Medulla oblongata (tissue), 1 donor: Measurements from ENCODE around the gene ABCC6.
"Not testable (repeated sequence)": the region's sequence is repeated elsewhere in the genome, so short reads cannot be mapped to it uniquely, and the experiment has no call there.

Source experiments
- DNase-seq: peaks from one replicate; pipeline ENCODE4 v3.0.0-alpha.2; 2015; ENCODE audit errors: extremely low spot score

ABCC6 gene

GRCh38 chr16:16112450-16113053, 110.7 kb downstream of the ABCC6 start:
- no peak for DNase-seq

DNA sequence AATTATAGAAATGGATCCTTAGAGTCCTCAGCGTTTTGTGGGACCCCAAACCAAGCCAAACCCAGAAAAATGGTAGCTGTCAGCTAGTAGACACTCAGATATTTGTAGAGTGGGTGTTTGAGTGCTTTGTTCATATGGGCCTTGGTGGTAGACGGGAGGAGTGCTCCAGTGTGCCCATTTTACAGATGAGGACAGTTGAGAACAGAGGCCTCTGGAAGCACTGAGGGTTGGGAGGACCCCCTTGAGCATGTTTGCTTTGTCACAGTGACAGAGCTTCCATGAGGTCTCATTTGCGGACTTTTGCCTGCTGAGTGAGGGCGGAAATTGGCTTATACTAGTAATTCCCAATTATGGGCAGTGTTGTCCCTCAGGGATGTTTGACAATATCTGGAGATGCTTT, 111.7 kb downstream of the ABCC6 start:
- DNase-seq, result no peak

GRCh38 chr16:16110111-16110490, 113.2 kb downstream of the ABCC6 start:
- DNase-seq, result no peak

- DNase-seq, result no peak
These were observed 113.7 kb downstream of the ABCC6 start for GRCh38 chr16:16109453-16110110.

- DNase-seq, result no peak
These were observed 114.5 kb downstream of the ABCC6 start for GRCh38 chr16:16108759-16109158.

GRCh38 chr16:16107839-16108238, 115.5 kb downstream of the ABCC6 start:
- DNase-seq, result no peak

DNA sequence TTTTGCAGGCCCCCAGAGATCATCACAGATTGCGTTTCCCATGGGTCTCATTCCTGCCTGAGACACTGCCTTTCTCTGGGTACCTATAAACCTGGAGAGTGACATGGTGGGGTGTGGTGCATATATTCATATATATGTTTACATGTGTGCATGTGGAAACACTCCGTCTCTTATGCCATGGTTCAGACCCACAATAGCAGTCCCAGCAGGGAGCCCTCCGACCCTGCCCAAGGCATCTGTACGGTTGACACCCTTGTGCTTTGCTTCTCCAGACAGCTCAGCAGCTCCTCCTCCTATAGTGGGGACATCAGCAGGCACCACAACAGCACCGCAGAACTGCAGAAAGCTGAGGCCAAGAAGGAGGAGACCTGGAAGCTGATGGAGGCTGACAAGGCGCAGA, 116.8 kb downstream of the ABCC6 start:
- no peak for DNase-seq

DNA sequence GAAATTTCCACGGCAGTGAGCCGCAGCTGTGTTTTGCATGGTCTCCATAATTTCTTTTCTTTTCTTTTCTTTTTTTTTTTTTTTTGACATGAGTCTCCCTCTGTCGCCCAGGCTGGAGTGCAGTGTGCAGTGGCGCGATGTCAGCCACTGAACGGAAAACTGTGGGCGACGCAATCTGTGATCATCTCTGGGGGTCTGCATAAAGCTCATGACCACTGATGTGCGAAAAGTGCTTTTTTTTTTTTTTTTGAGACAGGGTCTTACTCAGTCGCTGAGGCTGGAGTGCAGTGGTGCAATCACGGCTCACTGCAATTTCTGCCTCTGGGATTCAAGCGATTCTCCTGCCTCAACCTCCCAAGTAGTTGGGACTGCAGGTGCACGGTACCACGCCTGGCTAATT, 117.6 kb downstream of the ABCC6 start:
- DNase-seq, result no peak

GRCh38 chr16:16104804-16105141, 118.5 kb downstream of the ABCC6 start:
- DNase-seq, result not testable (repeated sequence)

DNA sequence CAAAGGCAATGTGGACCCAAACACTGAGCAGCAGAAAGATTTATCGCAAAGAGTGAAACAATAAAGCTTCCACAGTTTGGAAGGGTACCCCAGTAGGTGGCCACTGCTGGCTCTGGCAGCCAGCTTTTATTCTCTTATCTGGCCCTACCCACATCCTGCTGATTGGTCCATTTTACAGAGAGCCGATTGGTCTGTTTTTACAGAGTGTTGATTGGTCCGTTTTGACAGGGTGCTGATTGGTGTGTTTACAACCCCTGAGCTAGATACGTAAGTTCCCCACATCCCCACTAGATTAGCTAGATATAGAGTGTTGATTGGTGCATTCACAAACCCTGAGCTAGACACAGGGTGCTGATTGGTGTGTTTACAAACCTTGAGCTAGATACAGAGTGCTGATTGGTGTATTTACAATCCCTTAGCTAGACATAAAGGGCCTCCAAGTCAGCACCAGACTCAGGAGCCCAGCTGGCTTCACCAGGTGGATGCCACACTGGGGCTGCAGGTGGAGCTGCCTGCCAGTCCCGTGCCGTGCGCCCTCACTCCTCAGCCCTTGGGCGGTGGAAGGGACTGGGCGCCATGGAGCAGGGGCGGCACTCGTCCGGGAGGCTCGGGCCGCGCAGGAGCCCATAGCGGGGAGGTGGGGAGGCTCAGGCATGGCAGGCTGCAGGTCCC, 119.0 kb downstream of the ABCC6 start:
- DNase-seq, result not testable (repeated sequence)

- no peak for DNase-seq
These were observed 120.6 kb downstream of the ABCC6 start for GRCh38 chr16:16102738-16103137.

DNA sequence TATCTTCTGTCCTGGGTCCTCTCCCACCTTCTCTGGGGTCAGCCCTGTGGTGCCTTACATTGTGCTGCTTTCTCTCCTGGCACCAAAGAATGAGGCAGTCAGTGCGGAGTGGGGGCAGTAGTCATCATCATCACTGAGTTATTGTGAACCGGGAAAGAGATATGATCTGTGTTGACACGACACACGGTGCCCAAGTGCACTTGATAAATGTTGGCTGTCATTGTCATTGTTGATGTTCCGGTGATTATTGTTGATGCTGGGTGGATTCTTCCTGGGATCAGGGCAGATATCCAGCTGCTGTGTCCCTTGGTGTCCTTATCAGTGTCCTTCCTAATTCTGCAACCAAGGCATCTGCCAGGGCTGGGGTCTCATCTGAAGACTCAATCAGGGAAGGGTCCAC, 121.7 kb downstream of the ABCC6 start:
- no peak for DNase-seq

DNA sequence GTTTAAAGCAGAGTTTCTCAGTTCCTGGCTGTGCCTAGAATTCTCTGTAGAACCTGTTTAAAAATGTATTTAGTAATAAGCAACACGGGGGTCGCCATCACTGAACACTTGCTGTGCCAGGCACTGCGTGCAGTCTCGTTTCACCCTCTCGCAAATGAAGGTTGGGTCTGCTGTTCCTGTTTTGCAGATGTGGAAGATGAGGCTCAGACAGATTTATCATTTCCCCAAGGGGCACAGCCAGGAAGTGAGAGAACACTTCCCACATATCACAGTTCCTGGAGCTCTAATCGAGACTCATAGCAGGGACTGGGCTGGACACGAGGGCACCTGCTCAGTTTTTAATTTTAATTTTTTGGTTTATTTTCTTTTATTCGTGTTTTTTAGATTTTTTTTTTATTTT, 122.7 kb downstream of the ABCC6 start:
- no peak for DNase-seq

- DNase-seq, result no peak
These were observed 124.0 kb downstream of the ABCC6 start for GRCh38 chr16:16099320-16099719.
